Ishikawa (cell line): ENCODE data around the gene SH3BP4.
A peak's percentile ranks its signal among the peaks of the same experiment; 100 is the strongest.

ENCODE experiments used
- CEBPB ChIP-seq: IDR thresholded peaks from 2 replicates; pipeline ENCODE4 v1.6.1; 2012
- CREB1 ChIP-seq: IDR thresholded peaks from 2 replicates; pipeline ENCODE4 v1.6.1; 2012; ENCODE audit warnings: low read depth
- EGR1 ChIP-seq: IDR thresholded peaks from 2 replicates; pipeline ENCODE4 v1.6.1; 2012
- EP300 ChIP-seq: IDR thresholded peaks from 2 replicates; pipeline ENCODE4 v1.6.1; 2012; ENCODE audit warnings: borderline replicate concordance
- FOXM1 ChIP-seq: IDR thresholded peaks from 2 replicates; pipeline ENCODE4 v1.6.1; 2012; ENCODE audit warnings: low read depth, borderline replicate concordance
- MAX ChIP-seq: IDR thresholded peaks from 2 replicates; pipeline ENCODE4 v1.6.1; 2012
- NFIC ChIP-seq: IDR thresholded peaks from 2 replicates; pipeline ENCODE4 v1.6.1; 2012
- RAD21 ChIP-seq: IDR thresholded peaks from 2 replicates; pipeline ENCODE4 v1.6.1; 2012; ENCODE audit warnings: low read depth
- REST ChIP-seq: IDR thresholded peaks from 2 replicates; pipeline ENCODE4 v1.6.1; 2012; ENCODE audit warnings: low read depth, mild to moderate bottlenecking
- TAF1 ChIP-seq: IDR thresholded peaks from 2 replicates; pipeline ENCODE4 v1.6.1; 2012; ENCODE audit warnings: low read depth, mild to moderate bottlenecking
- TCF12 ChIP-seq: IDR thresholded peaks from 2 replicates; pipeline ENCODE4 v1.6.1; 2012; ENCODE audit warnings: low read depth
- TEAD4 ChIP-seq: IDR thresholded peaks from 2 replicates; pipeline ENCODE4 v1.6.1; 2012
- USF1 ChIP-seq: IDR thresholded peaks from 2 replicates; pipeline ENCODE4 v1.6.1; 2012
- YY1 ChIP-seq: IDR thresholded peaks from 2 replicates; pipeline ENCODE4 v1.6.1; 2012; ENCODE audit warnings: low read depth
- ZBTB7A ChIP-seq: IDR thresholded peaks from 2 replicates; pipeline ENCODE4 v1.6.1; 2012; ENCODE audit warnings: low read depth

SH3BP4 gene

GRCh38 chr2:235005603-235006259 lies 53.9 kb downstream of the SH3BP4 start:
- TF ChIP-seq USF1 (no peak), REST (no peak), RAD21 (peak; percentile 49), EGR1 (no peak), TAF1 (no peak), ZBTB7A (no peak; the same call in 1 of the 2 replicates), MAX (peak; percentile 45), CEBPB (no peak), YY1 (no peak), TCF12 (peak; percentile 75), EP300 (peak; percentile 54; the same call in 1 of the 2 replicates), FOXM1 (peak; percentile 40; the same call in 1 of the 2 replicates), CREB1 (no peak), TEAD4 (peak; percentile 60), NFIC (peak; percentile 56)

- TF ChIP-seq TEAD4 (no peak), ZBTB7A (no peak), TAF1 (no peak), MAX (no peak), CREB1 (no peak), EP300 (no peak), REST (no peak), FOXM1 (no peak), CEBPB (no peak), YY1 (no peak), USF1 (no peak)
These were observed 54.6 kb downstream of the SH3BP4 start for GRCh38 chr2:235006461-235006860.

GRCh38 chr2:235006986-235007385 lies 55.2 kb downstream of the SH3BP4 start:
- TF ChIP-seq ZBTB7A (no peak), TAF1 (no peak), CEBPB (no peak), YY1 (no peak)

- TF ChIP-seq TCF12 = no peak
These were observed 56.0 kb downstream of the SH3BP4 start for GRCh38 chr2:235007664-235008457.

GRCh38 chr2:235008584-235009044 lies 56.8 kb downstream of the SH3BP4 start:
- TF ChIP-seq CEBPB (0 out of 2 replicates have a peak, but pooled peaks have one; percentile 18), USF1 (no peak), FOXM1 (no peak), TEAD4 (no peak), MAX (peak; percentile 40; the same call in 1 of the 2 replicates), NFIC (no peak)
